ENCODE measurements around the gene DLX5. TPM values are rescaled to one million over a fixed set of nuclear protein-coding genes. Genes with fewer than 3 reads are reported as not detected.

Gene DLX5
- total RNA-seq, 2 donors from 2014 or later = not detected

DNA sequence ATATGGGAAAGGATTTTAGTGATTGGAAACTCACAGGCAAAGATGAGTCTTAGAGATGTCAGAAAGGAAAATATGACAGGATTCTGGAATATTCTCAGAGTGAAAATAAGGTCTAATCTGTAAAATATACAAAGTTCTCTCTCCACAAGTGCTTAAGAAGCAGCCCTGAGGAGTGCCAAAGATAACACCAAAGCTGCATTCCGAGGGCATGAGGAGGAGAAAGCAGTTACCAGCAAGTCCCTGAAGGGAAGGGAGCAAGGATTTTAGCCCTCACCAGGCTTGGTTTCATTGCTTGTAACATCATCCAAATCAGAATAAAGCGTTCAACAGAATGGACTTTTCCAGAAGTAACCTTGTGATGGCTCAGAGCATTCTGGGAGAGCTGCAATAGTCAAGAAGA is 50.6 kb downstream of the DLX5 start:
- Histone ChIP-seq H3K4me1 (no peaks in the 10 kb centered on the region), H3K9me3 (no peaks in the 10 kb centered on the region), H3K4me3 (no peak overlapping the region), H3K27ac (no peak overlapping the region), H3K27me3 (no peaks in the 10 kb centered on the region), H3K9ac (ENCODE audit: low read depth in 2 of 2, low read length in 2 of 2) (no peak overlapping the region), H3K36me3 (no peaks in the 10 kb centered on the region)
- intact Hi-C loops (cut with DNase I) = no loop called here
- TF ChIP-seq, protein P1, sequence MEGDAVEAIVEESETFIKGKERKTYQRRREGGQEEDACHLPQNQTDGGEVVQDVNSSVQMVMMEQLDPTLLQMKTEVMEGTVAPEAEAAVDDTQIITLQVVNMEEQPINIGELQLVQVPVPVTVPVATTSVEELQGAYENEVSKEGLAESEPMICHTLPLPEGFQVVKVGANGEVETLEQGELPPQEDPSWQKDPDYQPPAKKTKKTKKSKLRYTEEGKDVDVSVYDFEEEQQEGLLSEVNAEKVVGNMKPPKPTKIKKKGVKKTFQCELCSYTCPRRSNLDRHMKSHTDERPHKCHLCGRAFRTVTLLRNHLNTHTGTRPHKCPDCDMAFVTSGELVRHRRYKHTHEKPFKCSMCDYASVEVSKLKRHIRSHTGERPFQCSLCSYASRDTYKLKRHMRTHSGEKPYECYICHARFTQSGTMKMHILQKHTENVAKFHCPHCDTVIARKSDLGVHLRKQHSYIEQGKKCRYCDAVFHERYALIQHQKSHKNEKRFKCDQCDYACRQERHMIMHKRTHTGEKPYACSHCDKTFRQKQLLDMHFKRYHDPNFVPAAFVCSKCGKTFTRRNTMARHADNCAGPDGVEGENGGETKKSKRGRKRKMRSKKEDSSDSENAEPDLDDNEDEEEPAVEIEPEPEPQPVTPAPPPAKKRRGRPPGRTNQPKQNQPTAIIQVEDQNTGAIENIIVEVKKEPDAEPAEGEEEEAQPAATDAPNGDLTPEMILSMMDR (IDR thresholded peaks at IDR 0.05) = no peak
- no peak for DNase-seq

DNA sequence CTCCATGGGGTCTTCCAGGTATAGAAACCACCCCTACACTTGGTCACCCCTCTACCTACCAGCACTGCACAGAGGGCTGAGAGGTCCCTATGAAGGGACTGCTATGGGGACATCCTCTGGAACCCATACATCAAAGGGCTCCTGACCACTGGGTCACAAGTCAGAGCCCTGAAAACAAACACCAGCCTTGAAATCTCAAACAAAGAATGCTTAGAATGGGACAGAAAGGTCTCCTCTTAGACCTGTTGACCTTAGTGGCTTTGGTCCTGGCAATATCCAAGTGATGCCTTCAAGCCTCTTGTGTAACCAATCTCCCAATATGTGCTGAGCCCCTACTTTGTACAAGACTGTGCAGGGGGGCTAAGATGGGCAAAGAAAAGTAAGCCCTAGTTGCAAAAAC is 53.9 kb downstream of the DLX5 start:
- no peak overlapping the region for H3K4me3 ChIP-seq
- H3K9me3 ChIP-seq = no peaks in the 10 kb centered on the region
- H3K4me1 ChIP-seq = no peaks in the 10 kb centered on the region
- no peaks in the 10 kb centered on the region for H3K27me3 ChIP-seq
- H3K9ac ChIP-seq (ENCODE audit: low read depth in 2 of 2, low read length in 2 of 2) = no peak overlapping the region
- TF ChIP-seq, protein P1 (IDR thresholded peaks at IDR 0.05) = no peak
- intact Hi-C loops (cut with DNase I) = no loop called here
- no peak for DNase-seq
- no peaks in the 10 kb centered on the region for H3K36me3 ChIP-seq
- no peak overlapping the region for H3K27ac ChIP-seq

Other genes starting within 250 kb of the DLX5 start
- gene DLX6, start 19.3 kb downstream of the DLX5 start, total RNA-seq = not detected
- gene SDHAF3, start 92.9 kb upstream of the DLX5 start, total RNA-seq = 10 to 100 TPM; 18.9 to 25.2 TPM

All from colonic mucosa (tissue), 4 donors.